ENCODE measurements around the gene SEZ6. TPM values are rescaled to one million over a fixed set of nuclear protein-coding genes. Genes with fewer than 3 reads are reported as not detected.

Gene SEZ6
- total RNA-seq, 3 donors from 2014 or later, result not detected

Other genes with a start within 250 kb of the SEZ6 start
- gene FAM222B, start 163.2 kb downstream of the SEZ6 start, total RNA-seq, result 10 to 100 TPM; 23.5 to 26.4 (median 24.9) TPM
- 10 to 100 TPM; 79.8 to 81.3 (median 80.8) TPM for gene ERAL1, start 151.0 kb downstream of the SEZ6 start, total RNA-seq
- 10 to 100 TPM; 48.3 to 62.9 (median 59.3) TPM for gene FLOT2, start 108.3 kb downstream of the SEZ6 start, total RNA-seq
- gene DHRS13, start 103.0 kb downstream of the SEZ6 start, total RNA-seq, result 10 to 100 TPM; 20.7 to 24.5 (median 21.8) TPM
- 10 to 100 TPM; 45.2 to 48.6 (median 47.8) TPM for gene PHF12, start 54.5 kb downstream of the SEZ6 start, total RNA-seq
- gene PIPOX, start 37.1 kb upstream of the SEZ6 start, total RNA-seq, result 1 to 10 TPM; 1.2 to 1.7 (median 1.5) TPM
- 10 to 100 TPM; 24.2 to 24.3 (median 24.2) TPM for gene MYO18A, start 174.4 kb upstream of the SEZ6 start, total RNA-seq
- not detected for gene CRYBA1, start 240.8 kb upstream of the SEZ6 start, total RNA-seq